Upper lobe of right lung (tissue), 1 donor: ENCODE measurements around the gene MAP3K20. TPM values are rescaled to one million over a fixed set of nuclear protein-coding genes. Genes with fewer than 3 reads are reported as not detected.
"Not testable (repeated sequence)": the region's sequence is repeated elsewhere in the genome, so short reads cannot be mapped to it uniquely, and the experiment has no call there.

Experiments used
- ATAC-seq: fragments of 200-7000 bp; cut with Tn5 transposase; one replicate; pipeline ENCODE4 v1.9.1; 2020; ENCODE audit warnings: mild to moderate bottlenecking, moderate library complexity
- DNase-seq: peaks from one replicate; pipeline ENCODE4 v3.0.0-alpha.2; 2020
- H3K27ac ChIP-seq: fragments of 200-600 bp; one replicate; pipeline ENCODE4 v1.8.0; 2022
- H3K27me3 ChIP-seq: fragments of 200-600 bp; one replicate; pipeline ENCODE4 v1.8.0; 2022; ENCODE audit warnings: mild to moderate bottlenecking
- H3K36me3 ChIP-seq: fragments of 200-600 bp; one replicate; pipeline ENCODE4 v1.8.0; 2022
- H3K4me1 ChIP-seq: fragments of 200-600 bp; one replicate; pipeline ENCODE4 v1.8.0; 2022
- H3K4me3 ChIP-seq: fragments of 200-600 bp; one replicate; pipeline ENCODE4 v1.8.0; 2022; ENCODE audit warnings: mild to moderate bottlenecking
- H3K9me3 ChIP-seq: fragments of 200-600 bp; one replicate; pipeline ENCODE4 v1.8.0; 2022
- CTCF ChIP-seq: fragments of 200-600 bp; IDR thresholded peaks from one replicate; pipeline ENCODE4 v1.8.0; 2022; ENCODE audit warnings: antibody characterized with exemption
- intact Hi-C: fragments of 100-400 bp; cut with DNase I; formaldehyde crosslinking; loops from one replicate; pipeline ENCODE4 v1.11.0; 2022
- total RNA-seq: library from RNA; stranded (reverse); fragmentation: NEBNext Ultra II Directional; extraction: Animal tissue kit (Norgen Biotek cat#: 25700); gene quantifications from one replicate; pipeline ENCODE4 v1.2.1, GENCODE V29; 2021
- donor health status: DM: no; HTN: yes; CAD: no; lungs with severe emphysema.

Gene MAP3K20
- total RNA-seq, 1 donor from 2014 or later: 52.0 TPM

GRCh38 chr2:173298536-173299097, 223.0 kb downstream of the MAP3K20 start:
- DNase-seq (no peak), ATAC-seq (no peak)
- H3K27ac ChIP-seq: no peak overlapping the region
- no peak overlapping the region for H3K4me3 ChIP-seq
- H3K36me3 ChIP-seq: no peaks in the 10 kb centered on the region
- TF ChIP-seq CTCF: no peak
- H3K27me3 ChIP-seq: no peaks in the 10 kb centered on the region
- peaks cover 12% of the 10 kb centered on the region for H3K9me3 ChIP-seq
- intact Hi-C loops: no loop called here
- H3K4me1 ChIP-seq: no peaks in the 10 kb centered on the region

GRCh38 chr2:173299764-173300163, 224.1 kb downstream of the MAP3K20 start:
- Histone ChIP-seq H3K27ac (no peak overlapping the region), H3K4me3 (no peak overlapping the region), H3K9me3 (peaks cover 12% of the 10 kb centered on the region), H3K4me1 (no peaks in the 10 kb centered on the region), H3K36me3 (no peaks in the 10 kb centered on the region), H3K27me3 (no peaks in the 10 kb centered on the region)
- ATAC-seq (no peak), DNase-seq (no peak)
- intact Hi-C loops: no loop called here
- TF ChIP-seq CTCF: no peak

GRCh38 chr2:173300458-173300857, 224.8 kb downstream of the MAP3K20 start:
- intact Hi-C loops: no loop called here
- no peak overlapping the region for H3K4me3 ChIP-seq
- no peaks in the 10 kb centered on the region for H3K27me3 ChIP-seq
- no peaks in the 10 kb centered on the region for H3K36me3 ChIP-seq
- DNase-seq: no peak
- TF ChIP-seq CTCF: no peak
- H3K27ac ChIP-seq: no peak overlapping the region
- H3K4me1 ChIP-seq: no peaks in the 10 kb centered on the region
- ATAC-seq: no peak
- H3K9me3 ChIP-seq: peaks cover 12% of the 10 kb centered on the region

- H3K27me3 ChIP-seq, DNase-seq, H3K27ac ChIP-seq, ATAC-seq, H3K36me3 ChIP-seq, H3K4me1 ChIP-seq, intact Hi-C loops, H3K4me3 ChIP-seq: not testable (repeated sequence)
- peaks cover 12% of the 10 kb centered on the region for H3K9me3 ChIP-seq
Observed at GRCh38 chr2:173301549-173301948, 225.9 kb downstream of the MAP3K20 start.

GRCh38 chr2:173305303-173305702, 229.7 kb downstream of the MAP3K20 start:
- Histone ChIP-seq H3K27me3 (no peaks in the 10 kb centered on the region), H3K9me3 (no peaks in the 10 kb centered on the region), H3K27ac (no peak overlapping the region), H3K36me3 (no peaks in the 10 kb centered on the region), H3K4me1 (no peaks in the 10 kb centered on the region), H3K4me3 (no peak overlapping the region)
- intact Hi-C loops: no loop called here
- TF ChIP-seq CTCF: no peak
- ATAC-seq (no peak), DNase-seq (no peak)

GRCh38 chr2:173307293-173307692, 231.6 kb downstream of the MAP3K20 start:
- no peaks in the 10 kb centered on the region for H3K36me3 ChIP-seq
- H3K4me1 ChIP-seq: no peaks in the 10 kb centered on the region
- H3K27me3 ChIP-seq: no peaks in the 10 kb centered on the region
- H3K4me3 ChIP-seq: no peak overlapping the region
- intact Hi-C loops: no loop called here
- H3K9me3 ChIP-seq: no peaks in the 10 kb centered on the region
- no peak overlapping the region for H3K27ac ChIP-seq
- TF ChIP-seq CTCF: no peak
- ATAC-seq: no peak
- DNase-seq: no peak

GRCh38 chr2:173309370-173309769, 233.7 kb downstream of the MAP3K20 start:
- H3K4me1 ChIP-seq, H3K27me3 ChIP-seq, H3K9me3 ChIP-seq, H3K36me3 ChIP-seq, ATAC-seq, intact Hi-C loops, H3K27ac ChIP-seq, H3K4me3 ChIP-seq, DNase-seq: not testable (repeated sequence)
